GM23338 (cell line): Measurements from ENCODE around the gene DAAM2. TPM values are rescaled to one million over a fixed set of nuclear protein-coding genes. Genes with fewer than 3 reads are reported as not detected.

Source experiments
- ATAC-seq: fragments of 200-7000 bp; cut with Tn5 transposase; 3 replicates; pipeline ENCODE4 v1.9.1; 2020
- DNase-seq: peaks from one replicate; pipeline ENCODE4 v3.0.0-alpha.2; 2015; ENCODE audit warnings: low spot score
- H2AFZ ChIP-seq: fragments of 200-600 bp; sonication (generic); 2 replicates; pipeline ENCODE4 v1.8.0; 2016; ENCODE audit warnings: antibody characterized with exemption, mild to moderate bottlenecking, moderate library complexity
- H3F3A ChIP-seq: fragments of 200-600 bp; sonication (generic); replicated peaks from 2 replicates; pipeline ENCODE4 v1.8.0; 2017; ENCODE audit warnings: antibody characterized with exemption, mixed run types, low read depth
- H3K27ac ChIP-seq: fragments of 200-600 bp; sonication (generic); 2 replicates; pipeline ENCODE4 v1.6.1; 2016; ENCODE audit warnings: low read depth
- H3K27me3 ChIP-seq: fragments of 200-600 bp; sonication (generic); 2 replicates; pipeline ENCODE4 v1.8.0; 2016; ENCODE audit warnings: mild to moderate bottlenecking, mixed run types, moderate library complexity; ENCODE audit not compliant: insufficient read depth
- H3K36me3 ChIP-seq: fragments of 200-600 bp; sonication (generic); 2 replicates; pipeline ENCODE4 v1.8.0; 2016; ENCODE audit warnings: mild to moderate bottlenecking; ENCODE audit not compliant: insufficient read depth
- H3K4me1 ChIP-seq: fragments of 200-600 bp; sonication (generic); 2 replicates; pipeline ENCODE4 v1.8.0; 2016; ENCODE audit warnings: mild to moderate bottlenecking, moderate library complexity; ENCODE audit not compliant: insufficient read depth
- H3K4me2 ChIP-seq: fragments of 200-600 bp; sonication (generic); 2 replicates; pipeline ENCODE4 v1.7.1; 2017; ENCODE audit warnings: mixed run types
- H3K4me3 ChIP-seq: fragments of 200-600 bp; sonication (generic); 2 replicates; pipeline ENCODE4 v1.6.1; 2016; ENCODE audit warnings: mixed run types
- H3K79me2 ChIP-seq: fragments of 200-600 bp; sonication (generic); replicated peaks from 2 replicates; pipeline ENCODE4 v1.8.0; 2017; ENCODE audit warnings: mild to moderate bottlenecking; ENCODE audit not compliant: insufficient read depth
- H3K9me2 ChIP-seq: fragments of 200-600 bp; sonication (generic); 2 replicates; pipeline ENCODE4 v1.8.0; 2017; ENCODE audit not compliant: insufficient read depth
- H4K20me1 ChIP-seq: fragments of 200-600 bp; sonication (generic); replicated peaks from 2 replicates; pipeline ENCODE4 v1.8.0; 2017; ENCODE audit warnings: mild to moderate bottlenecking; ENCODE audit not compliant: insufficient read depth
- H3K27ac Mint-ChIP-seq: 2 replicates; pipeline ENCODE4 v1.8.0; 2020; ENCODE audit warnings: inconsistent platforms, mild to moderate bottlenecking, moderate library complexity, mixed read lengths
- H3K27me3 Mint-ChIP-seq: 3 replicates; pipeline ENCODE4 v1.8.0; 2022; ENCODE audit warnings: low read depth, mild to moderate bottlenecking, moderate library complexity, mixed read lengths, inconsistent platforms; ENCODE audit not compliant: insufficient read depth, poor library complexity
- H3K36me3 Mint-ChIP-seq: 3 replicates; pipeline ENCODE4 v1.8.0; 2021; ENCODE audit warnings: low read depth, mild to moderate bottlenecking, inconsistent platforms, moderate library complexity, mixed read lengths
- H3K4me1 Mint-ChIP-seq: 3 replicates; pipeline ENCODE4 v1.8.0; 2020; ENCODE audit warnings: mild to moderate bottlenecking, inconsistent platforms, mixed read lengths
- H3K4me3 Mint-ChIP-seq: 3 replicates; pipeline ENCODE4 v1.8.0; 2021; ENCODE audit warnings: moderate library complexity, mild to moderate bottlenecking, inconsistent platforms, mixed read lengths
- H3K9me3 Mint-ChIP-seq: 3 replicates; pipeline ENCODE4 v1.8.0; 2020; ENCODE audit warnings: moderate library complexity, mild to moderate bottlenecking, inconsistent platforms, mixed read lengths
- CREB1 ChIP-seq: fragments of 250-450 bp; sonication (Bioruptor Pico); IDR thresholded peaks from 2 replicates; pipeline ENCODE4 v1.5.0; 2020; ENCODE audit warnings: low read depth, mild to moderate bottlenecking, moderate library complexity
- CTCF ChIP-seq, 2 experiments: fragments of 200-600 bp in 1 of 2; sonication (generic) in 1 of 2; conservative IDR thresholded peaks; 2 replicates each; pipeline versions ENCODE4 v1.5.1 to v1.6.1; 2016 to 2017; ENCODE audit warnings: antibody characterized with exemption in 2 of 2, low read depth in 2 of 2, mild to moderate bottlenecking in 2 of 2, moderate library complexity in 1 of 2
- ETS1 ChIP-seq: IDR thresholded peaks from 2 replicates; pipeline ENCODE4 v1.6.1; 2016; ENCODE audit warnings: antibody characterized with exemption
- EZH2 ChIP-seq: fragments of 200-600 bp; sonication (generic); IDR thresholded peaks from one replicate; pipeline ENCODE4 v1.8.0; 2017; ENCODE audit warnings: antibody characterized with exemption, mild to moderate bottlenecking, low read depth; ENCODE audit not compliant: unreplicated experiment
- EZH2phosphoT487 ChIP-seq: fragments of 200-600 bp; sonication (generic); IDR thresholded peaks from one replicate; pipeline ENCODE4 v1.8.1; 2018; ENCODE audit warnings: antibody characterized with exemption; ENCODE audit not compliant: unreplicated experiment
- JUNB ChIP-seq: IDR thresholded peaks from one replicate; pipeline ENCODE4 v1.6.1; 2016; ENCODE audit warnings: antibody characterized with exemption; ENCODE audit not compliant: unreplicated experiment
- NANOG ChIP-seq: IDR thresholded peaks from 2 replicates; pipeline ENCODE4 v1.6.1; 2016; ENCODE audit warnings: antibody characterized with exemption, borderline replicate concordance
- POLR2AphosphoS5 ChIP-seq: IDR thresholded peaks from 2 replicates; pipeline ENCODE4 v1.6.1; 2016; ENCODE audit warnings: antibody characterized with exemption, low read depth
- REST ChIP-seq: IDR thresholded peaks from one replicate; pipeline ENCODE4 v1.6.1; 2018; ENCODE audit warnings: antibody characterized with exemption; ENCODE audit not compliant: unreplicated experiment
- STAT1 ChIP-seq: IDR thresholded peaks from one replicate; pipeline ENCODE4 v1.6.1; 2016; ENCODE audit warnings: antibody characterized with exemption; ENCODE audit not compliant: unreplicated experiment
- ZNF114 ChIP-seq: fragments of 250-450 bp; sonication (Bioruptor Pico); IDR thresholded peaks from 2 replicates; pipeline ENCODE4 v1.5.0; 2020; ENCODE audit warnings: mild to moderate bottlenecking, moderate library complexity
- ZNF331 ChIP-seq: fragments of 250-450 bp; sonication (Bioruptor Pico); IDR thresholded peaks from 2 replicates; pipeline ENCODE4 v1.5.0; 2020; ENCODE audit warnings: low read depth, mild to moderate bottlenecking, moderate library complexity
- polyA plus RNA-seq: library from polyadenylated mRNA; unstranded; fragments of >200 nt; fragmentation: Nextera tagmentation; extraction: Ambion mirVana; gene quantifications from 2 replicates; pipeline ENCODE4 v1.2.1, GENCODE V29; 2016
- total RNA-seq: library from RNA; depleted of rRNA; stranded (reverse); fragments of >200 nt; shearing (Covaris generic); gene quantifications from 2 replicates; pipeline ENCODE4 v1.2.3, GENCODE V29; 2014
- TF ChIP-seq, protein P1 (sequence below): fragments of 250-450 bp; sonication (Bioruptor Pico); IDR thresholded peaks from 2 replicates; pipeline ENCODE4 v1.5.0; 2020; ENCODE audit warnings: mild to moderate bottlenecking, moderate library complexity

Gene DAAM2
- total and polyA plus RNA-seq, 2 experiments from 2014 or later: 1.4 to 4.9 TPM

DNA sequence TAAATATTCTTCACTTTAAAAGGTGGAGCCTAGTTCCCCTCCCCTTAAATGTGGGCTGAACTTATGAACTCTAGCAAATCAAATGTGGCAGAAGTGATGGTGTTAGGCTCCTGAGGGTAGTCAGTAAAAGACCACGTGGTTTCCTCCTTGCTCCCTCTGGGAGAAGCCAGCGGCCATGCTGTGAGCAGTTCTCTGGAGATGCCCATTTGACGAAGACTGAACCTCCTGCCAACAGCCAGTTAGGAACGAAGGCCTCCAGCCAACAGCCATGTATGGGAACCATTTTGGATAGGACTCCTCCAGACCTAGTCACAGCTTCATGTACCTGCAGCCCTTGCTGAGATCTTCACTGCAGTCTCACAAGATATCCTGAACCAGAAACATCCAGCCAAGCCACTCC, 149.6 kb downstream of the DAAM2 start (continued):
- TF ChIP-seq ZNF114 (CRISPR knock-in tag) (no peak), STAT1 (no peak), ETS1 (no peak), POLR2AphosphoS5 (no peak), EZH2 (no peak), ZNF331 (no peak), NANOG (no peak)

DNA sequence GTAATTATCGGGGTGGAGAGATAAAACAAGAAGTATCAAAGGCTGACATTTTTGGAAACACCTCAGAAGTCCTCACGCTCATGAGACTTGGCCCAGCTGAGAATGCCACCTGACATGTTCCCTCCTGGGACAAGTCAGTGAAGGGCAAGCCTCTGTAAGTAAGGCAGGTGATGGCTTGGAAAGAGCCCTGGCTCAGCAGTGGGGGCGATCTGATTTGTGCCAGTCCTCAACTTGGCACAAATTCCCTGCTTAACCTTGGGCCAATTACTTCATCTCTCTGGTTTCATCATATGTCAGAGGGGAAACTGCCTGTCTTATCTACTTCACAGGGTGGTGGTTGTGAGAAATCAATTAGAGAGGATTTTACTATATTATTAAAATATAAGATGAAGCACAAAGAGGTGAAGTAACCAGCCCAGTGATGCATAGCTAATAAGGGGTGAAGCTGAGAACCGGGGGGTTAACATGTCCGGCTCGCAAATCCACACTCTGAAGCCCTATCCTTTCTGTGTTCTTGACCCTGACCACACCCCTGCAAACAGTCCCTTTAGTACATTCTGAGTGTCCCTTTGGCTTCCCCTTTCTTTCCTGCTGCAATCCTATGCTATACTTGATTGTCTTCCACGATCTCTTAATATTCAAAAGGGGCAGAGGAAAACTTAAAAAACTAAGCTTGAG, 150.9 kb downstream of the DAAM2 start:
- Mint-ChIP-seq H3K9me3 (no peaks in the 10 kb centered on the region), H3K36me3 (no peaks in the 10 kb centered on the region), H3K27me3 (peaks cover 4% of the 10 kb centered on the region), H3K27ac (no peak overlapping the region), H3K4me3 (no peak overlapping the region), H3K4me1 (peaks cover 19% of the 10 kb centered on the region)
- no peak for DNase-seq
- Histone ChIP-seq H3K27me3 (no peaks in the 10 kb centered on the region), H3K36me3 (no peaks in the 10 kb centered on the region), H2AFZ (no peak overlapping the region), H3K9me2 (peaks cover 18% of the 10 kb centered on the region; the same call in 1 of the 2 replicates), H4K20me1 (no peaks in the 10 kb centered on the region), H3K4me2 (no peak overlapping the region), H3F3A (0 out of 2 replicates have a peak, but pooled peaks cover 2% of the 10 kb centered on the region), H3K27ac (no peak overlapping the region), H3K4me3 (no peak overlapping the region), H3K4me1 (peaks cover 26% of the 10 kb centered on the region), H3K79me2 (no peaks in the 10 kb centered on the region)
- ATAC-seq: no peak
- TF ChIP-seq, protein P1, sequence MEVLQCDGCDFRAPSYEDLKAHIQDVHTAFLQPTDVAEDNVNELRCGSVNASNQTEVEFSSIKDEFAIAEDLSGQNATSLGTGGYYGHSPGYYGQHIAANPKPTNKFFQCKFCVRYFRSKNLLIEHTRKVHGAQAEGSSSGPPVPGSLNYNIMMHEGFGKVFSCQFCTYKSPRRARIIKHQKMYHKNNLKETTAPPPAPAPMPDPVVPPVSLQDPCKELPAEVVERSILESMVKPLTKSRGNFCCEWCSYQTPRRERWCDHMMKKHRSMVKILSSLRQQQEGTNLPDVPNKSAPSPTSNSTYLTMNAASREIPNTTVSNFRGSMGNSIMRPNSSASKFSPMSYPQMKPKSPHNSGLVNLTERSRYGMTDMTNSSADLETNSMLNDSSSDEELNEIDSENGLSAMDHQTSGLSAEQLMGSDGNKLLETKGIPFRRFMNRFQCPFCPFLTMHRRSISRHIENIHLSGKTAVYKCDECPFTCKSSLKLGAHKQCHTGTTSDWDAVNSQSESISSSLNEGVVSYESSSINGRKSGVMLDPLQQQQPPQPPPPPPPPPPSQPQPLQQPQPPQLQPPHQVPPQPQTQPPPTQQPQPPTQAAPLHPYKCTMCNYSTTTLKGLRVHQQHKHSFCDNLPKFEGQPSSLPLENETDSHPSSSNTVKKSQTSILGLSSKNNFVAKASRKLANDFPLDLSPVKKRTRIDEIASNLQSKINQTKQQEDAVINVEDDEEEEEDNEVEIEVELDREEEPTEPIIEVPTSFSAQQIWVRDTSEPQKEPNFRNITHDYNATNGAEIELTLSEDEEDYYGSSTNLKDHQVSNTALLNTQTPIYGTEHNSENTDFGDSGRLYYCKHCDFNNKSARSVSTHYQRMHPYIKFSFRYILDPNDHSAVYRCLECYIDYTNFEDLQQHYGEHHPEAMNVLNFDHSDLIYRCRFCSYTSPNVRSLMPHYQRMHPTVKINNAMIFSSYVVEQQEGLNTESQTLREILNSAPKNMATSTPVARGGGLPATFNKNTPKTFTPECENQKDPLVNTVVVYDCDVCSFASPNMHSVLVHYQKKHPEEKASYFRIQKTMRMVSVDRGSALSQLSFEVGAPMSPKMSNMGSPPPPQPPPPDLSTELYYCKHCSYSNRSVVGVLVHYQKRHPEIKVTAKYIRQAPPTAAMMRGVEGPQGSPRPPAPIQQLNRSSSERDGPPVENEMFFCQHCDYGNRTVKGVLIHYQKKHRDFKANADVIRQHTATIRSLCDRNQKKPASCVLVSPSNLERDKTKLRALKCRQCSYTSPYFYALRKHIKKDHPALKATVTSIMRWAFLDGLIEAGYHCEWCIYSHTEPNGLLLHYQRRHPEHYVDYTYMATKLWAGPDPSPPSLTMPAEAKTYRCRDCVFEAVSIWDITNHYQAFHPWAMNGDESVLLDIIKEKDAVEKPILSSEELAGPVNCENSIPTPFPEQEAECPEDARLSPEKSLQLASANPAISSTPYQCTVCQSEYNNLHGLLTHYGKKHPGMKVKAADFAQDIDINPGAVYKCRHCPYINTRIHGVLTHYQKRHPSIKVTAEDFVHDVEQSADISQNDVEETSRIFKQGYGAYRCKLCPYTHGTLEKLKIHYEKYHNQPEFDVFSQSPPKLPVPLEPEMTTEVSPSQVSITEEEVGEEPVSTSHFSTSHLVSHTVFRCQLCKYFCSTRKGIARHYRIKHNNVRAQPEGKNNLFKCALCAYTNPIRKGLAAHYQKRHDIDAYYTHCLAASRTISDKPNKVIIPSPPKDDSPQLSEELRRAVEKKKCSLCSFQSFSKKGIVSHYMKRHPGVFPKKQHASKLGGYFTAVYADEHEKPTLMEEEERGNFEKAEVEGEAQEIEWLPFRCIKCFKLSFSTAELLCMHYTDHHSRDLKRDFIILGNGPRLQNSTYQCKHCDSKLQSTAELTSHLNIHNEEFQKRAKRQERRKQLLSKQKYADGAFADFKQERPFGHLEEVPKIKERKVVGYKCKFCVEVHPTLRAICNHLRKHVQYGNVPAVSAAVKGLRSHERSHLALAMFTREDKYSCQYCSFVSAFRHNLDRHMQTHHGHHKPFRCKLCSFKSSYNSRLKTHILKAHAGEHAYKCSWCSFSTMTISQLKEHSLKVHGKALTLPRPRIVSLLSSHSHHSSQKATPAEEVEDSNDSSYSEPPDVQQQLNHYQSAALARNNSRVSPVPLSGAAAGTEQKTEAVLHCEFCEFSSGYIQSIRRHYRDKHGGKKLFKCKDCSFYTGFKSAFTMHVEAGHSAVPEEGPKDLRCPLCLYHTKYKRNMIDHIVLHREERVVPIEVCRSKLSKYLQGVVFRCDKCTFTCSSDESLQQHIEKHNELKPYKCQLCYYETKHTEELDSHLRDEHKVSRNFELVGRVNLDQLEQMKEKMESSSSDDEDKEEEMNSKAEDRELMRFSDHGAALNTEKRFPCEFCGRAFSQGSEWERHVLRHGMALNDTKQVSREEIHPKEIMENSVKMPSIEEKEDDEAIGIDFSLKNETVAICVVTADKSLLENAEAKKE (CRISPR knock-in tag): no peak
- TF ChIP-seq CTCF (conservative IDR thresholded peaks at IDR 0.05; ENCODE audit: low read depth in 2 of 2): no peak
- no peak for TF ChIP-seq ZNF331
- no peak for TF ChIP-seq JUNB
- no peak for TF ChIP-seq ZNF114 (CRISPR knock-in tag)
- no peak for TF ChIP-seq EZH2
- TF ChIP-seq POLR2AphosphoS5: no peak
- TF ChIP-seq REST: no peak
- no peak for TF ChIP-seq CREB1 (CRISPR knock-in tag)
- TF ChIP-seq EZH2phosphoT487: no peak
